ENCODE measurements around the gene VPS37B.

The VPS37B gene

DNA sequence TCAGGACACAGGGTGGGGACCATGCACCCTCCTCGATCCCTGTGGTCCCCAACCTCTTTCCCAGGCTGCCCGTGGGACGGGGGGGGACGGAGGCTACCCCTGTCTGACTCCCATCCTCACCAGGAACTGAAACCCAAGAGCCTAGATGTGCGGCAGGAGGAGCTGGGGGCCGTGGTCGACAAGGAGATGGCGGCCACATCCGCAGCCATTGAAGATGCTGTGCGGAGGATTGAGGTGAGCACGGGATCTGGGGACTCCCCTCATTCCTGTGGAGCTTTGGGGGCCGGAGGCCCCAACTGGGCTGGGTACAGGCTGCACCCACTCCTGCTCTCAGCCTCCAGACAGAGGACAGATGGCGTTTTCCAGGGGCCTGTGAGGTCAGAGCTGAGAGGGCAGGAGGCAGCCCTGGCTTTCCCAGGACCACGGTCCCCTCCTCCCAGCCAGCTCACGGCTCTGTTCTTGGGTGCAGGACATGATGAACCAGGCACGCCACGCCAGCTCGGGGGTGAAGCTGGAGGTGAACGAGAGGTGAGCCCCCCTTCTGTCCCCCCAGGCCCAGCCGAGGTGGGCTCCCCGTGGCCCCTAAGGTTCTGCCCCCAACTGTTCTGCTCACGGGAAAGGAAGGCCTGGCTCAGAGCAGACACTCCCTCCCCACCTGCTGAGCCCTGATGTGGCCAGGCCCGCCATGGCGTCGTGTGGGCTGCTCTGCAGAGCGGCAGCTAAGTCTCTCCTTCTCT is 36.5 kb downstream of the VPS37B start:
- H3K9ac ChIP-seq (ENCODE audit: low read length) = no peak overlapping the region
- H3K9me3 ChIP-seq (ENCODE audit: control insufficient read depth, low read depth, low read length) = no peaks in the 10 kb centered on the region
- no peaks in the 10 kb centered on the region for H3K36me3 ChIP-seq (ENCODE audit: control insufficient read depth, low read depth, low read length)
- H3K4me1 ChIP-seq (ENCODE audit: control insufficient read depth, low read depth, low read length) = no peaks in the 10 kb centered on the region
- no peak overlapping the region for H3K27ac ChIP-seq (ENCODE audit: low read length)
- H3K27me3 ChIP-seq (ENCODE audit: control insufficient read depth, insufficient read depth, low read length) = no peaks in the 10 kb centered on the region
- no peak overlapping the region for H3K4me3 ChIP-seq (ENCODE audit: low read length)

GRCh38 chr12:122858591-122859302 is 37.2 kb downstream of the VPS37B start:
- Histone ChIP-seq H3K27me3 (ENCODE audit: control insufficient read depth, insufficient read depth, low read length) (no peaks in the 10 kb centered on the region), H3K36me3 (ENCODE audit: control insufficient read depth, low read depth, low read length) (no peaks in the 10 kb centered on the region), H3K9ac (ENCODE audit: low read length) (no peak overlapping the region), H3K9me3 (ENCODE audit: control insufficient read depth, low read depth, low read length) (no peaks in the 10 kb centered on the region), H3K4me3 (ENCODE audit: low read length) (no peak overlapping the region), H3K27ac (ENCODE audit: low read length) (no peak overlapping the region), H3K4me1 (ENCODE audit: control insufficient read depth, low read depth, low read length) (no peaks in the 10 kb centered on the region)

DNA sequence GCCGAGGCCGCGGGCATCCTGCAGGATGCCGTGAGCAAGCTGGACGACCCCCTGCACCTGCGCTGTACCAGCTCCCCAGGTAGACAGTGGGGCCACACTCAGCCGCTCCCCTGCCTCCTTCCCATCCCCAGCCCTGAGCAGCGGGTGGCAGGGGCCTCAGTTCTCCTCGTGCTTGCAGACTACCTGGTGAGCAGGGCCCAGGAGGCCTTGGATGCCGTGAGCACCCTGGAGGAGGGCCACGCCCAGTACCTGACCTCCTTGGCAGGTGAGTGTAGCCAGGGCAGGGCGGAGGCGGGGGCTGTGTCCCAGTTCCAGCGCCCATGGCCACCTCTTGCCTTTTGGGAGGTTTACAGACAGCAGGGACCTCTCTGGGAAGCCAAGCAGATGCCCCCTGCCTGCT is 37.8 kb downstream of the VPS37B start:
- H3K4me3 ChIP-seq (ENCODE audit: low read length) = no peak overlapping the region
- H3K4me1 ChIP-seq (ENCODE audit: control insufficient read depth, low read depth, low read length) = no peaks in the 10 kb centered on the region
- H3K9ac ChIP-seq (ENCODE audit: low read length) = no peak overlapping the region
- no peak overlapping the region for H3K27ac ChIP-seq (ENCODE audit: low read length)
- no peaks in the 10 kb centered on the region for H3K9me3 ChIP-seq (ENCODE audit: control insufficient read depth, low read depth, low read length)
- no peaks in the 10 kb centered on the region for H3K36me3 ChIP-seq (ENCODE audit: control insufficient read depth, low read depth, low read length)
- no peaks in the 10 kb centered on the region for H3K27me3 ChIP-seq (ENCODE audit: control insufficient read depth, insufficient read depth, low read length)

DNA sequence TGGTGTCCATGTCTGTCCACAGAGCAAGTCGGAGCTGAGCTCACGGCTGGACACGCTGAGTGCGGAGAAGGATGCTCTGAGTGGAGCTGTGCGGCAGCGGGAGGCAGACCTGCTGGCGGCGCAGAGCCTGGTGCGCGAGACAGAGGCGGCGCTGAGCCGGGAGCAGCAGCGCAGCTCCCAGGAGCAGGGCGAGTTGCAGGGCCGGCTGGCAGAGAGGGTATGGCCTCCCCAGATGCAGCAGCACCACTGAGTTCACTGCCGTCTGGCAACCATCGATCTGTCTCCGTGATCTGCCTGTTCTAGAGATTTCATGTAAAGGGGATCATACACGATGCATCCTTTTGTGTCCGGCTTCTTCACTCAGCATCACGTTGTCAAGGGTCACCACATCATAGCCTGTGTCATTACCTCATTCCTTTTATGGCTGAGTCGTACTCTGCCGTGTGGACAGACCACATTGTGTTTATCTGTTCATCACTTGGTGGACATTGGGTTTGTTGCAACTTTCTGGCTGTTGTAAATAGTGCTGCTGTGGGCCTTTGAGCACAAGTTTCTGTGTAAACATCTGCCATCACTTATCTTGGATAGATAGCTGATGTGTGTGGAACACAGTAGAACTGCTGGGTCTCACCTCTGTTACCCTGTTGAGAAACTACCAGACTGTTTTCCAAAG is 38.8 kb downstream of the VPS37B start:
- no peaks in the 10 kb centered on the region for H3K27me3 ChIP-seq (ENCODE audit: control insufficient read depth, insufficient read depth, low read length)
- H3K36me3 ChIP-seq (ENCODE audit: control insufficient read depth, low read depth, low read length) = no peaks in the 10 kb centered on the region
- no peak overlapping the region for H3K27ac ChIP-seq (ENCODE audit: low read length)
- H3K9ac ChIP-seq (ENCODE audit: low read length) = no peak overlapping the region
- H3K4me1 ChIP-seq (ENCODE audit: control insufficient read depth, low read depth, low read length) = no peaks in the 10 kb centered on the region
- H3K4me3 ChIP-seq (ENCODE audit: low read length) = no peak overlapping the region
- no peaks in the 10 kb centered on the region for H3K9me3 ChIP-seq (ENCODE audit: control insufficient read depth, low read depth, low read length)

DNA sequence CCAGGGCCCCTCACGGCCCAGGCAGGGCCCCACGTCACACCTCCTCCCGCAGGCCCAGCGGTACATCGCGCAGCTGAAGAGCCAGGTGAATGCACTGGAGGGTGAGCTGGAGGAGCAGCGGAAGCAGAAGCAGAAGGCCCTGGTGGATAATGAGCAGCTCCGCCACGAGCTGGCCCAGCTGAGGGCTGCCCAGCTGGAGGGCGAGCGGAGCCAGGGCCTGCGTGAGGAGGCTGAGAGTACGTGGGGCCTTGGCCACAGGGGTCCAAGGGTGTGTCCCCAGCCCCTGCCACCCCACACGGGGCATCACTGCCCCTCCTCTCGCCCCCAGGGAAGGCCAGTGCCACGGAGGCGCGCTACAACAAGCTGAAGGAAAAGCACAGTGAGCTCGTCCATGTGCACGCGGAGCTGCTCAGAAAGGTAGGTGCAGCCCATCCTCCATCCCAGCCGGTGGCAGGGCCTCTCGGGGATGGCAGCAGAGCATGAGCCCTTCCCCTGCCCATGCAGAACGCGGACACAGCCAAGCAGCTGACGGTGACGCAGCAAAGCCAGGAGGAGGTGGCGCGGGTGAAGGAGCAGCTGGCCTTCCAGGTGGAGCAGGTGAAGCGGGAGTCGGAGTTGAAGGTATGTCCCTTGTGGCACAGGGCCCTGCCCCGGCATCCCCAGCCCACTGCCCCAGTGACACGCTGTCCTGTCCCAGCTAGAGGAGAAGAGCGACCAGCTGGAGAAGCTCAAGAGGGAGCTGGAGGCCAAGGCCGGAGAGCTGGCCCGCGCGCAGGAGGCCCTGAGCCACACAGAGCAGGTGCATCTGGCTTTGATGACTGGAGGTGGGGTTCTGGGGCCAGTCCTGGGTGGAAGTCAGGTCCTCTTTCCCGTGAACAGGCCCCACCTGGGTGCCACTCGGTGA is 39.7 kb downstream of the VPS37B start:
- Histone ChIP-seq H3K4me3 (ENCODE audit: low read length) (no peak overlapping the region), H3K4me1 (ENCODE audit: control insufficient read depth, low read depth, low read length) (no peaks in the 10 kb centered on the region), H3K9me3 (ENCODE audit: control insufficient read depth, low read depth, low read length) (no peaks in the 10 kb centered on the region), H3K27me3 (ENCODE audit: control insufficient read depth, insufficient read depth, low read length) (no peaks in the 10 kb centered on the region), H3K9ac (ENCODE audit: low read length) (no peak overlapping the region), H3K27ac (ENCODE audit: low read length) (no peak overlapping the region), H3K36me3 (ENCODE audit: control insufficient read depth, low read depth, low read length) (no peaks in the 10 kb centered on the region)

DNA sequence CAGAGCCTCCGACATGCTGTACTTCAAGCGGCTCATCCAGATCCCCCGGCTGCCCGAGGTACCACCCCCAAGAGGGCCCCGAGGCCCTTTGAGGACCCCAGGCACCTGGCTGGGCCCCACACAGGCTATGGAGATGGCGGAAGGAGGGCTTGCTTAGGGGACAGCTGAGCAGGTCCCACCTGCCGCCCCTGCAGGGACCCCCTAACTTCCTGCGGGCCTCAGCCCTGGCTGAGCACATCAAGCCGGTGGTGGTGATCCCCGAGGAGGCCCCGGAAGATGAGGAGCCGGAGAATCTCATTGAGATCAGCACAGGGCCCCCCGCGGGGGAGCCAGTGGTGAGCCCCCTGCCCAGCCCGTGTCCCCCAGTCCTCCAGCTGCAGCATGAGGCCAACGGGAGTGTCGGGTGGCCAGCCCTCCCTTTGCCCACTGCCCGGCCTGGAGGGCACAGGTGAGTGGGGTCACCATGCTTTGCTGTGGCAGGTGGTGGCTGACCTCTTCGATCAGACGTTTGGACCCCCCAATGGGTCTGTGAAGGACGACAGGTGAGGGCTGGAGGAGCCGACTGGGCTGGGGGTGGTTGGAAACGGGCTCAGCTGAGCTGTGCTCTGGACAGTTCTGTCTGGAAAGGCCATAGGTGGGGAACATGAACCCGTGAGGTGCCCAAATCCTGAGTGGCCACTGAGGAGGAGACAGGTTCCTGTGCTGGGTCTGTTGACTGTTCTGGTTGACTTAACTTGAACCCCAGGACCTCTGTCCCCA is 40.7 kb downstream of the VPS37B start:
- H3K27ac ChIP-seq (ENCODE audit: low read length) = no peak overlapping the region
- H3K36me3 ChIP-seq (ENCODE audit: control insufficient read depth, low read depth, low read length) = no peaks in the 10 kb centered on the region
- no peaks in the 10 kb centered on the region for H3K4me1 ChIP-seq (ENCODE audit: control insufficient read depth, low read depth, low read length)
- H3K9me3 ChIP-seq (ENCODE audit: control insufficient read depth, low read depth, low read length) = no peaks in the 10 kb centered on the region
- H3K9ac ChIP-seq (ENCODE audit: low read length) = no peak overlapping the region
- H3K4me3 ChIP-seq (ENCODE audit: low read length) = no peak overlapping the region
- no peaks in the 10 kb centered on the region for H3K27me3 ChIP-seq (ENCODE audit: control insufficient read depth, insufficient read depth, low read length)

GRCh38 chr12:122854554-122854953 is 41.4 kb downstream of the VPS37B start:
- Histone ChIP-seq H3K27me3 (ENCODE audit: control insufficient read depth, insufficient read depth, low read length) (no peaks in the 10 kb centered on the region), H3K36me3 (ENCODE audit: control insufficient read depth, low read depth, low read length) (no peaks in the 10 kb centered on the region), H3K4me3 (ENCODE audit: low read length) (no peak overlapping the region), H3K9ac (ENCODE audit: low read length) (no peak overlapping the region), H3K9me3 (ENCODE audit: control insufficient read depth, low read depth, low read length) (no peaks in the 10 kb centered on the region), H3K4me1 (ENCODE audit: control insufficient read depth, low read depth, low read length) (no peaks in the 10 kb centered on the region), H3K27ac (ENCODE audit: low read length) (no peak overlapping the region)

DNA sequence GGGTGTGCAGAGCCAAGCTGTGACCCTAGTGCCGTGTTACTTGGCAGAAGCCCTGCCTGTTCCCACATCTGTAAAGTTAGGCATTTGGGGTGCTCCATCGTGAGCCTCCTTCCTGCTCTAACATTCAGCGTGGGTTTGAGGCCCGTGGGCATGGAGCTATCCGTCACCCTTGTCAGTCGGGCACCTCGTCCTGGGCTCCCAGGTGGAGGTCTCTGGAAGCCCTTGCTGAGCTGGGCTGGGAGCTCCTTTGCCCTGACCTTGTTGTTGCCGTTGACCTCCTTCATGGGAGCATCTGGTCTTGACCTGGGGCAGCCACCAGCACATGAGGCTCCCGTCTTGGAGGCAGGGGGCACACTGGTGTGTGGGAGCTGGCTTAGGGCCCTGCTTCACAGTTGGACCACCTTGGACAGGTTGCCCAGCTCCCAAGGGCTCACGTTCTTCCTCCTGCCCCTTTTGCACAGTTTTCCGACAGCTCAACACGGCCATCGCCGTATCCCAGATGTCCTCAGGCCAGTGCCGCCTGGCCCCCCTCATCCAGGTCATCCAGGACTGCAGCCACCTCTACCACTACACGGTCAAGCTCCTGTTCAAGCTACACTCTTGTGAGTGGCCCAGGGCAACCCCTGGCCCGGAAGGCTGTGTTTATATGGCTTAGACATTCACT is 42.2 kb downstream of the VPS37B start:
- Histone ChIP-seq H3K4me1 (ENCODE audit: control insufficient read depth, low read depth, low read length) (no peaks in the 10 kb centered on the region), H3K4me3 (ENCODE audit: low read length) (no peak overlapping the region), H3K27me3 (ENCODE audit: control insufficient read depth, insufficient read depth, low read length) (no peaks in the 10 kb centered on the region), H3K9ac (ENCODE audit: low read length) (no peak overlapping the region), H3K27ac (ENCODE audit: low read length) (no peak overlapping the region), H3K9me3 (ENCODE audit: control insufficient read depth, low read depth, low read length) (no peaks in the 10 kb centered on the region), H3K36me3 (ENCODE audit: control insufficient read depth, low read depth, low read length) (no peaks in the 10 kb centered on the region)

DNA sequence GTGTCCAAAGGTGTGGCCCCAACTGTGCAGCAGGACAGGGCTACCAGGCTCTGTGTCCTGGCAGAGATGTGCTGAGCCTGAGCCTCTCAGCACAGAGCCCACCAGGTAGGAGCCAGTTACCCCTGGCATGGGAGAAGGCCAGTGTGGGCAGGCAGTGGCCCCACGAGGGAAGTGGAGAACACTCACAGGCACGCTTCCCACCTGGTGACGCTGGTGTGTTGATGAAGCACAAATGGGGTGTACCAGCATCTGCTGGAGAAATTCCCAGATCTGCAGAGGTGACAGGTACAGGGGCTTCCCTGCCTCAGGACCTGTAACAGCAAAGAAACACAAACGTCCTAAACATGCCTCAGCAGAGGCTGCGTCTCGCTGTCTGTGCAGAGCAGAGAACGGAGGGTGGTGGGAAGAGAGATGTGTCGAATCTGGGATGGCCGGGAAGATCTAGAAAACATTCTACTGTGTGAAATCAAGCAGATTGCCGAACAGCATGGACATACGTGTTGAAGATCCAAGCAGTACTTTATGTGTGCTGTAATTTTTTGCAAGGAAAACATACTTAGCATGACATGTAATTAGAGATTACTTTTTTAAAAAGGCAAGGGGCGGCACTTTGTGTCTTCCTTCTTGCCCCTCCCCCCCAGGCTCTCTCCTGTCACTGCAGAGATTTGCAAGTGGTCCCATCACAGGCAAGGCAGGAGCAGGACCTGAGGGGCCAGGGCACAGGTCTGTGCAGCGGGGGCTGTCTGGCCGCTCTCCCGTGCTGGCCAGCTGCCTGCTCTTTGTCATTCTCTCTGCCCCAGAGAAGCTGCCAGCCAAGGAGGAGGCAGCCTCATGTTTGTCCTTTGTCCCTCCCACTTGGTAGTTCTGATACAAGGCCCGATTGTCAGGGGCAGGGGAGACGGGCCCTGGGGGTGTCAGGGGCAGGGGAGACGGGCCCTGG is 43.3 kb downstream of the VPS37B start:
- Histone ChIP-seq H3K9me3 (ENCODE audit: control insufficient read depth, low read depth, low read length) (no peaks in the 10 kb centered on the region), H3K4me3 (ENCODE audit: low read length) (no peak overlapping the region), H3K27me3 (ENCODE audit: control insufficient read depth, insufficient read depth, low read length) (no peaks in the 10 kb centered on the region), H3K9ac (ENCODE audit: low read length) (no peak overlapping the region), H3K27ac (ENCODE audit: low read length) (no peak overlapping the region), H3K36me3 (ENCODE audit: control insufficient read depth, low read depth, low read length) (no peaks in the 10 kb centered on the region), H3K4me1 (ENCODE audit: control insufficient read depth, low read depth, low read length) (no peaks in the 10 kb centered on the region)

GRCh38 chr12:122851820-122852219 is 44.1 kb downstream of the VPS37B start:
- Histone ChIP-seq H3K4me1 (ENCODE audit: control insufficient read depth, low read depth, low read length) (no peaks in the 10 kb centered on the region), H3K27ac (ENCODE audit: low read length) (no peak overlapping the region), H3K4me3 (ENCODE audit: low read length) (no peak overlapping the region), H3K36me3 (ENCODE audit: control insufficient read depth, low read depth, low read length) (no peaks in the 10 kb centered on the region), H3K9ac (ENCODE audit: low read length) (no peak overlapping the region), H3K9me3 (ENCODE audit: control insufficient read depth, low read depth, low read length) (no peaks in the 10 kb centered on the region), H3K27me3 (ENCODE audit: control insufficient read depth, insufficient read depth, low read length) (no peaks in the 10 kb centered on the region)

All from iPS-18a (cell line).